Dermis lymphatic vessel endothelial cell (primary cell): ENCODE results near the gene CBX1. TPM values are rescaled to one million over a fixed set of nuclear protein-coding genes. Genes with fewer than 3 reads are reported as not detected.

Experiments used
- total RNA-seq: library from RNA; depleted of rRNA; stranded (reverse); fragments of >200 nt; gene quantifications from 2 replicates; pipeline ENCODE4 v1.2.1, GENCODE V29; 2014

The CBX1 gene
- total RNA-seq, result 40.3 and 54.9 TPM in 2 replicates

DNA sequence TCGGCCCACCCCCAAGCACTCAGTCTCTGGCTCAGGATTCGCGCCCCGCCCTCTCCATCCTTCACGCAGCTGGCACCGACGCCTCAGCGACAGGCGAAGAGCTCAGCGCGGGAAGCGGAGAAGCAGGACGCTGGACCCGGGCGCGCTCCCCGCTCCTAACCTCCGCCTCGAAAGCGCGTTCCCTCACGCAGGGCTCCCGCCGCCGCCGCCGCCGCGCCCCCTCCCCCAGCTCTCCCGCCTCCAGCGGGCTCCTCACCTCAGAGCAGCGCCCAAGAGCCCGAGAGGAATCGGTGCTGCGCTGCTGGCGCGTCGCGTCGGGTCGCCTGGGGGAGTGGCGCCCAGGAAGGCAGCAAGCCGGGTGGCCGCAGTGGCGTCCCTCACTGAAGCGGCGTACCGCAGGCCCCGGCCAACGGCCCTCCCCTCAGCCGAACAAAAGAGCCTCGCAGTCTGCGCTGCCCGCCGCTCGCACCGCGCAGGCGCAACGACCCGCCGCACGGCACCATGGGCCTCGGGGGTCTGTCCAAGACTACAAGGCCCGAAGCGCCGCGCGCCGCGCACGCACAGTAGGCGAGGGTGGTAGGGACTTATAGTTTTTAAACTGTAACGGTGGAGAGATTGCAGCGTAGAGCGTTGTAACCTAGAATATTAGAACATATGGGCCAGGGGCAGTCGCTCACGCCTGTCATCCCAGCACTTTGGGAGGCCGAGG is at the start of gene CBX1:
TSS of gene CBX1 (minus strand) at position 467 of the 709 bp plus-strand sequence. CDS start 24,474 bp downstream, outside the sequence.

DNA sequence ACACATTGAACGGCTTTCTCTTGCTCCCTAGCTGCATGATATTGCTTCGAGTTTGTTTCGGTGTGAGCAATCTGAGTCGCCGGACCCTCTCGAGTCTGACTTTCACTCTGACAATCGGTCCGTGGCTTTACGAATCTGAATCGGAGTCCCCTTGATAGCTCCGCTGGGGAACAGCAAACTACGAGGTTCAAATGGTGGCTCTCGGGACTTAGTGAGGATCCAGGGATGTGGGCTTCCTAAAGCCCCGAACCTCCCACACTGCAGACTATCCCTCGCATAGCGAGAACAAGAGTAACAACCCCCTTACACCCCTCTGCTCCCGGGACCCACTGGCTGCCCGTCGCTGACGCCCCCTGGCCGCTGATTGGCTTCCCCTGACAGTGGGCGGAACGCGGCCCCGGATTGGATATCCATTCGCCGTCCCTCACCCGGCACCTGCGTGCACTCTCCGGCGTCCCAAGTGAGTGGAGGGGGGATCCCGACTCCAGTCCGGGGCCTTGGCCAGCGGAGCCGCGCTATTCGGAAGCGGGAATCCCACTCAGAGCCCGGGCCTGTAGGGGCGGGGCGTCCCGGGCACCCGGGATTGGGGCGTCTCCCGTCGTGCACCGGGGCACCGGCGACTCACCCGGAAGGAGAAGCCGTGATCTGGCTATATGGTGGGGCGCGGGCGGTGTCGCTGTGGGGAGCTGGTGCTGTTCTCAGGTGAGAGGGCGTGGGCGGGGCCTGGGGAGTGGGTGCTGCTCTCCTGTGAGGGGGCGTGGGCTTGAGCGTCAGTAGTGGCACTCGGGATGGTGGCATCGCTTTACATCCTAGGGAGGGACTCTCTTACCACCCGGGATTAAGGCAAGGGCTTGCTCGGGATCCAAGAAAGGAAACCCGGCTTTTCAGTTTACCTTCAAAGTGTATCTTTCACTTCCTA is 6.1 kb upstream of the CBX1 start, which contains the start of gene SNX11:
TSS of gene SNX11 (plus strand) at position 630 of the 919 bp plus-strand sequence. CDS start 4,278 bp downstream, outside the sequence.

DNA sequence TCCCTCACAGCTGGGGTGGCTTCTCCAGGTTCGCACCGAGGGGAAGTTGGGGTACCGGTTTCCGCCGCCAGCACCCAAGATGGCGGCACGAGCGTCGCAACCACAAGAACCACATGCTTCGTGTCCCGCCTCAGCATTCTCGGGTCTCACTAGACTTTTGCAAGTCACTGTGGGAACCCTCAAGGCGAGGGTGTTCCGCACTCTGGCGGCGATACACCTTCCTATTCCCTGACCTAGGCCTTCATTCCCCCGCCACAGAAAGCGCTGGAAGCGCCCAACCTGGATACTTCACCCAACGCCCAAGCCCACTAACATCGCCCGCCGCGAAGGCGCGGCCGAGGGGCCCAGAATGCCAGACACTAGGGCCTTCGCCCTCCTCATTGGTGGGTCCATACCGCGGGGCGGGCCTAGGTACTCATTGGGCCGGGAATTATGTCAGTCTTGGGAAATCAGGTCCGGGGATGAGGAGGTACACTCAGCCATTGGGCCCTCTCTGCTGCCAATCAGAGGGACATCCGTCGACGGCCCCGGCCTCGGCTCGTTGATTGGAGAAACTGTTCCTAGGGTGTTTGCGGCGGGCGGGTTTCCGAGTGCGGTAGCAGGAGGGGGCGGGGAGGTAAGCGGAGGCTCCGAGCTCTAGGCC is 53.4 kb downstream of the CBX1 start, which contains the start of gene NFE2L1:
TSS of gene NFE2L1 (plus strand) at position 619 of the 643 bp plus-strand sequence. CDS start 2,760 bp downstream, outside the sequence.

DNA sequence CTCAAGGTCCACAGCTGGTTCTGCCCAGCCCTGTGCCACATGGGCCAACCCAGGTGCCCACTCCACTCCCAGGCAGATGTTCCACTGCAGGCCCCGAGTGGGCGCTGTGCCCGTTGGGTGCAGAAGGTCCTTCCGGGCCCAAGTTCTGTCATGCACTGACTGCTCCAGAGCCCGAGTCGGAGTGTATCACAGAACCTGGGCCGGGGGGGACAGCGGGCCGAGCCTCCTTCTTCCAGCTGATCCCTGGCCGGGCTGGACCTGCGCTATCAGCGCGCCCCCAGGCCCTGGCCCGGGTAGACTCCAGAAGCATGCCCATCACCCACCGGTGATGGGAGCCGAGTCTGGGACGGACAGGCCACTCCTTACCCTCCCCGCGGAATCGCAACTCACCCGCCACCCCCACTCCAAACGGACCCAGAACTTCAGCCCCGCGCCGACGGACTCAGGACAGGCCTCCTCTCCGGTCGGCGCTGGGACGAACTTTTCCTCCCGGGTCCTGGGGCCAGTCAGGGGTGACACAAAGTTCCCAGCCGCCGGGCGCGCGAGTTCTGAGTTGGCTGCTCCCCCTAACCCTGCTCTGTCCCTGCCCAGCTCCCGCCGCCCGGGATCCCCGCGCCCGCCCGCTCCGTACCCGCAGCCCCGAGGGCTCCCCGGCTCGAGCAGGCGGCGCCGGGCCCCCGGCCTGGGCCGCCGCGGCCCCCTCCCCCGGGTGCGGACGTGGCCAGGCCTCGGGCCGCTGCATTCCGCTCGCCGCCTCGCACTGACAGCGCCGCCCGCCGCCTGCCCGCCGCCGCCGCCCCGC is 64.0 kb downstream of the CBX1 start, which contains the start of gene COPZ2:
TSS of gene COPZ2 (minus strand) at position 762 of the 802 bp plus-strand sequence. CDS start at position 742, 20 bp downstream.

Other genes starting within 250 kb of the CBX1 start
- 1.4 and 1.8 TPM in 2 replicates for gene SP2, start 205.2 kb downstream of the CBX1 start, total RNA-seq
- gene PNPO, start 159.9 kb downstream of the CBX1 start, total RNA-seq, result 19.4 and 21.3 TPM in 2 replicates
- gene PRR15L, start 143.6 kb downstream of the CBX1 start, total RNA-seq, result not detected in 2 replicates
- gene CDK5RAP3, start 130.4 kb downstream of the CBX1 start, total RNA-seq, result 65.1 and 76.4 TPM in 2 replicates
- gene COPZ2, start 63.7 kb downstream of the CBX1 start, total RNA-seq, result 9.1 and 11.2 TPM in 2 replicates
- 90.9 and 123 TPM in 2 replicates for gene NFE2L1, start 53.1 kb downstream of the CBX1 start, total RNA-seq
- 11.0 and 12.1 TPM in 2 replicates for gene SNX11, start 6.3 kb upstream of the CBX1 start, total RNA-seq